HepG2 (cell line): ENCODE measurements around the gene PACS1. TPM values are rescaled to one million over a fixed set of nuclear protein-coding genes. Genes with fewer than 3 reads are reported as not detected.
A peak's percentile ranks its signal among the peaks of the same experiment; 100 is the strongest.

Experiments used
- DMAP1 ChIP-seq: IDR thresholded peaks from 2 replicates; pipeline ENCODE4 v1.6.1; 2016
- GMEB2 ChIP-seq: IDR thresholded peaks from 2 replicates; pipeline ENCODE4 v1.6.1; 2016; ENCODE audit warnings: missing biosample characterization, missing genetic modification reagents, low read depth
- HNRNPL ChIP-seq: fragments of 200-400 bp; formaldehyde crosslinking; IDR thresholded peaks from 2 replicates; pipeline ENCODE4 v1.6.1; 2017; ENCODE audit warnings: mild to moderate bottlenecking, low read depth, low read length
- JUNB ChIP-seq: sonication (generic); formaldehyde crosslinking; IDR thresholded peaks from 2 replicates; pipeline ENCODE4 v1.8.0; 2022; ENCODE audit warnings: missing genetic modification reagents, mild to moderate bottlenecking, borderline replicate concordance
- KDM4B ChIP-seq: sonication (generic); formaldehyde crosslinking; IDR thresholded peaks from 2 replicates; pipeline ENCODE4 v1.4.0; 2020; ENCODE audit warnings: missing genetic modification reagents
- MAZ ChIP-seq, 2 experiments: sonication (generic) in 1 of 2; formaldehyde crosslinking in 1 of 2; IDR thresholded peaks; 2 replicates each; pipeline versions ENCODE4 v1.5.0 to v1.6.1; 2012 to 2020; ENCODE audit warnings: low read depth in 2 of 2, mild to moderate bottlenecking in 2 of 2, borderline replicate concordance in 1 of 2, improper control_type of control experiment in 1 of 2, low read length in 1 of 2, missing genetic modification reagents in 1 of 2, moderate library complexity in 1 of 2
- MIXL1 ChIP-seq: IDR thresholded peaks from 2 replicates; pipeline ENCODE4 v1.6.1; 2016
- MTA3 ChIP-seq: sonication (generic); formaldehyde crosslinking; IDR thresholded peaks from 2 replicates; pipeline ENCODE4 v1.4.0; 2020; ENCODE audit warnings: missing genetic modification reagents
- PHF8 ChIP-seq: sonication (generic); formaldehyde crosslinking; IDR thresholded peaks from 2 replicates; pipeline ENCODE4 v1.5.0; 2020; ENCODE audit warnings: missing genetic modification reagents
- PPARG ChIP-seq: conservative IDR thresholded peaks from 2 replicates; pipeline ENCODE4 v1.6.1; 2016; ENCODE audit warnings: missing biosample characterization, missing genetic modification reagents
- RFXAP ChIP-seq: sonication (generic); formaldehyde crosslinking; IDR thresholded peaks from 2 replicates; pipeline ENCODE4 v1.4.0; 2020; ENCODE audit warnings: missing genetic modification reagents, borderline replicate concordance
- SRSF4 ChIP-seq: fragments of 200-400 bp; formaldehyde crosslinking; IDR thresholded peaks from one replicate; pipeline ENCODE4 v1.6.1; 2018; ENCODE audit warnings: mild to moderate bottlenecking, low read depth, low read length, moderate library complexity; ENCODE audit not compliant: poor library complexity, severe bottlenecking
- TFDP1 ChIP-seq: IDR thresholded peaks from 2 replicates; pipeline ENCODE4 v1.6.1; 2016; ENCODE audit warnings: missing compliant biosample characterization, missing genetic modification reagents, borderline replicate concordance
- THAP7 ChIP-seq: sonication (generic); formaldehyde crosslinking; IDR thresholded peaks from 2 replicates; pipeline ENCODE4 v1.8.1; 2023; ENCODE audit warnings: mild to moderate bottlenecking, missing genetic modification reagents
- THAP9 ChIP-seq: sonication (generic); formaldehyde crosslinking; IDR thresholded peaks from 2 replicates; pipeline ENCODE4; 2020; ENCODE audit warnings: missing genetic modification reagents, mild to moderate bottlenecking, borderline replicate concordance
- U2AF2 ChIP-seq: fragments of 200-400 bp; formaldehyde crosslinking; IDR thresholded peaks from 2 replicates; pipeline ENCODE4 v1.6.1; 2017; ENCODE audit warnings: low read depth, mild to moderate bottlenecking, low read length
- WIZ ChIP-seq: sonication (generic); formaldehyde crosslinking; IDR thresholded peaks from 2 replicates; pipeline ENCODE4 v1.5.1; 2020; ENCODE audit warnings: mild to moderate bottlenecking, missing genetic modification reagents
- YY1 ChIP-seq: IDR thresholded peaks from 2 replicates; pipeline ENCODE4 v1.6.1; 2011; ENCODE audit warnings: low read length, low read depth, moderate library complexity, mild to moderate bottlenecking; ENCODE audit not compliant: insufficient read depth, insufficient replicate concordance
- ZBTB37 ChIP-seq: sonication (generic); formaldehyde crosslinking; IDR thresholded peaks from 2 replicates; pipeline ENCODE4 v1.4.0; 2020; ENCODE audit warnings: mild to moderate bottlenecking, missing genetic modification reagents
- ZZZ3 ChIP-seq: sonication (generic); formaldehyde crosslinking; IDR thresholded peaks from 2 replicates; pipeline ENCODE4 v1.4.0; 2020; ENCODE audit warnings: missing genetic modification reagents, mild to moderate bottlenecking, borderline replicate concordance
- polyA plus RNA-seq, 8 experiments: library from polyadenylated mRNA; depleted of rRNA in 3 of 8; stranded (reverse) in 7 of 8; unstranded in 1 of 8; fragments of >200 nt; fragmentation: Illumina TruSeq in 4 of 8; extraction: Trizol in 4 of 8; gene quantifications; 2 replicates each; pipeline versions ENCODE4 v1.2.1 to v1.2.3, GENCODE V29; 2011 to 2016; ENCODE audit warnings: low read depth in 4 of 8, missing spikeins in 1 of 8, mixed read lengths in 1 of 8; ENCODE audit not compliant: insufficient read depth in 1 of 8
- total RNA-seq, 5 experiments: library from RNA; depleted of rRNA; stranded (reverse); fragments of >200 nt; fragmentation: Illumina TruSeq; extraction: Trizol; gene quantifications; 2 replicates each; pipeline ENCODE4 v1.2.3, GENCODE V29; 2016; ENCODE audit warnings: low read depth in 1 of 5

PACS1 gene
- total and polyA plus RNA-seq, 2 of the 13 experiments (the other 11 are each of a cell fraction or from before 2014, with no cell fraction given) = 7.6 to 8.6 TPM

- TF ChIP-seq THAP9 (CRISPR knock-in tag) (0 out of 2 replicates have a peak, but pooled peaks have one; percentile 55), GMEB2 (CRISPR knock-in tag) (no peak), DMAP1 (CRISPR knock-in tag) (no peak), MIXL1 (CRISPR knock-in tag) (no peak), YY1 (peak; percentile 61), MTA3 (no peak), MAZ (IDR thresholded peaks at IDR 0.05; ENCODE audit: borderline replicate concordance, low read depth, low read length) (peak; percentile 41; the same call in 1 of the 2 replicates), MAZ (CRISPR knock-in tag; IDR thresholded peaks at IDR 0.05; ENCODE audit: low read depth) (no peak), HNRNPL (no peak), PHF8 (no peak), RFXAP (CRISPR knock-in tag) (no peak), THAP7 (CRISPR knock-in tag) (no peak), SRSF4 (no peak), WIZ (CRISPR knock-in tag) (no peak), ZBTB37 (CRISPR knock-in tag) (no peak), KDM4B (CRISPR knock-in tag) (0 out of 2 replicates have a peak, but pooled peaks have one; percentile 42), U2AF2 (peak; percentile 99), PPARG (CRISPR knock-in tag) (no peak; the same call in 1 of the 2 replicates), JUNB (CRISPR knock-in tag) (no peak), ZZZ3 (CRISPR knock-in tag) (0 out of 2 replicates have a peak, but pooled peaks have one; percentile 25), TFDP1 (CRISPR knock-in tag) (0 out of 2 replicates have a peak, but pooled peaks have one; percentile 19)
These were observed 212.7 kb downstream of the PACS1 start (continued) for GRCh38 chr11:66282468-66283455.
